Pons (tissue), 1 donor: ENCODE results near the gene RTP5.
"Not testable (repeated sequence)": the region's sequence is repeated elsewhere in the genome, so short reads cannot be mapped to it uniquely, and the experiment has no call there.

ENCODE experiments used
- DNase-seq: peaks from one replicate; pipeline ENCODE4 v3.0.0-alpha.2; 2016; ENCODE audit warnings: low spot score

RTP5 gene

DNA sequence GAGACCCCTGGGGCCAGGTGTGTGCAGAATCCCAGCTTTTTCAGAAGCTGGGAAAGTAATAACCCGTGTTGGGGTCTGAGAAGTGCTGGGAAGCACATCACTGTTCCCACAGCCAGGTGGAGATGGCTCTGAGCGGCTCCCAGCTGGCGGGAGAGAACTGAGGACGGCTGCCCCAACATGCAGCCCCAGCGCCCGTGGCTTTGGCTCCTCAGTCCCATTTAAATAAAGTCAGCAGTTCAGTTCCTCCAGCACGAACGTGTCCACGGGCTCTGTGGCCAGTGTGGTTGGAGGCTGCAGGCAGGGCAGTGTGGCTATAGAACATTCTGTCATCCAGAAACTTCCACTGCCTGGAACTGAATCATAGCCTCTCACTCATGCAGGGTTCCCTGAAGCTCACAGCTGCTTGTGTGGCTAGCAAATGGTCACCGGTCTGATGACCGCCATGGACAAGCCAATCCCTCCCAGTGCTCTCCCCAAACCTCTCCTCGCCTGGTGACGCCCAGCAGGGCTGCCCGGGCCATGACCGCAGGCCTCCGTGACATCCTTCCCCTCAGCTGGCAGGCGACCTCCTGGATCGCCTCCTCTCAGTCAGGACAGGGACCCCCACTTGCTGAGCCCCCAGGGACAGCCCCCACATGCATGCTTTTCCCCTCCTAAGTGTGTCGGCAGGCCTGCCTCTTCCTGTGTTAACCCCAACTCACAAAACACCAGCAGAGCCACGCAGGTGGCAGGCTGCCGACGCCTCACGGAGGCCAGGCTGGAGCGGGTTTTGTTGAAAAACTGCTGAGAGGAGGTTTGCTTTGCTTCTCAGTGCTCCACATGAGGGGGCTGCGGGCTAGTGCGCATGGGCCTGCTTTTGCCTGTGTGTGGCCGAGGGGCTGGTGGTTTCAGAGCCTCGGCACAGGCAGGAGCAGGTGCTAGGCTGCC lies 1.3 kb downstream of the RTP5 start:
- DNase-seq: no peak

- no peak for DNase-seq
These were observed 2.2 kb downstream of the RTP5 start for GRCh38 chr2:241871538-241872312.

DNA sequence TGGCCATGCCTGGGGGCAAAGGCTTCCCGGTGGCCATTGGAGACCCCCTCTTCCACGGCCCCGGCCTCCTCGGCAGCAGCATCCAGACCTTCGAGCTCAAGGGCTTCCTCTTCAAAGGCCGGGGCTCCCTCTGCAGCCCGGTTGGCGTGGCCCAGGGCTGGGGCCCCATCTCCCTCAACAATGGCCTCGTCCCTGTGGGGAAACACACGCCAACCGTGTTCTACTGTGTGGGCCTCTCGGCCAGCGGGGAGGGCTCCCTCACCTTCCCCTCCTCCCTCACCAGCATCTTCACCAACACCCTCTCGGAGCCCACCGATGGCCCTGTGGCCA lies 2.7 kb downstream of the RTP5 start:
- no peak for DNase-seq

GRCh38 chr2:241873081-241873802 lies 3.7 kb downstream of the RTP5 start:
- no peak for DNase-seq

DNA sequence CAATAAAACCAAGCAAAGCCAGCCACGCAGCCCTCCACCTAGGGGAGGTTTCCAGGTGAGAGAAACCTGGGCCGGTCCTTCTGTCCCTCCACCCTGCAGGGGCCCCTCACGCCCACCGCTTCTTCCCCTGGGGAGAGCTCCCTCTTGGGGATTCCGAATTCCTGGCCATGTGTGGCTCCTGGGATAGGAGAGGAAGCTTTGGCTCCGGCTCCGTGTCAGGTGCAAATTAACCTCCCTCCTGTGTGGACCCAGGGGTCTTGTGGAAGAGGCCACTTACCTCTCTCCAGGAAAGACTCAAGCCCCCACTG lies 4.2 kb downstream of the RTP5 start:
- DNase-seq: no peak

- DNase-seq: no peak
These were observed 4.9 kb downstream of the RTP5 start for GRCh38 chr2:241874277-241874925.

DNA sequence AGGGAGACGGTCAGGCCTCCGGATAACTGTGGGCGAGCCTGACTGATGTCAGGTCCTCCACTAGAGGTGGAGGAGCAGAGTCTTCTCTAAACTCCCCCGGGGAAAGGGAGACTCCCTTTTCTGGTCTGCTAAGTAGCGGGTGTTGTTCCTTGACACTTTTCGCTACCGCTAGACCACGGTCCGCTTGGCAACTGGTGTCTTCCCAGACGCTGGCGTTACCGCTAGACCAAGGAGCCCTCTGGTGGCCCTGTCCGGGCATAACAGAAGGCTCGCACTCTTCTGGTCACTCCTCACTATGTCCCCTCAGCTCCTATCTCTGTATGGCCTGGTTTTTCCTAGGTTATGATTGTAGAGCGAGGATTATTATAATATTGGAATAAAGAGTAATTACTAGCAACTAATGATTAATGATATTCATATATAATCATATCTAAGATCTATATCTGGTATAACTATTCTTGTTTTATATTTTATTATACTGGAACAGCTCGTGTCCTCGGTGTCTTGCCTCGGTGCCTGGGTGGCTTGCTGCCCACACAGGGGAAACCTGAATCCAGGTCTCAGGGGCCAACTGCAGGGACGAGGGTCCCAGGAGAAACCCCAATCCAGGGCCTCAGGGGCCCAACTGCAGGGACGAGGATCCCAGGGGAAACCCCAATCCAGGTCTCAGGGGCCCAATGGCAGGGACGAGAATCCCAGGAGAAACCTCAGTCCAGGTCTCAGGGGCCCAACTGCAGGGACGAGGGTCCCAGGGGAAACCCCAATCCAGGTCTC lies 6.4 kb downstream of the RTP5 start:
- not testable (repeated sequence) for DNase-seq

- no peak for DNase-seq
These were observed 7.1 kb downstream of the RTP5 start for GRCh38 chr2:241876528-241877196.

GRCh38 chr2:241877197-241877685 lies 7.7 kb downstream of the RTP5 start:
- DNase-seq: no peak

DNA sequence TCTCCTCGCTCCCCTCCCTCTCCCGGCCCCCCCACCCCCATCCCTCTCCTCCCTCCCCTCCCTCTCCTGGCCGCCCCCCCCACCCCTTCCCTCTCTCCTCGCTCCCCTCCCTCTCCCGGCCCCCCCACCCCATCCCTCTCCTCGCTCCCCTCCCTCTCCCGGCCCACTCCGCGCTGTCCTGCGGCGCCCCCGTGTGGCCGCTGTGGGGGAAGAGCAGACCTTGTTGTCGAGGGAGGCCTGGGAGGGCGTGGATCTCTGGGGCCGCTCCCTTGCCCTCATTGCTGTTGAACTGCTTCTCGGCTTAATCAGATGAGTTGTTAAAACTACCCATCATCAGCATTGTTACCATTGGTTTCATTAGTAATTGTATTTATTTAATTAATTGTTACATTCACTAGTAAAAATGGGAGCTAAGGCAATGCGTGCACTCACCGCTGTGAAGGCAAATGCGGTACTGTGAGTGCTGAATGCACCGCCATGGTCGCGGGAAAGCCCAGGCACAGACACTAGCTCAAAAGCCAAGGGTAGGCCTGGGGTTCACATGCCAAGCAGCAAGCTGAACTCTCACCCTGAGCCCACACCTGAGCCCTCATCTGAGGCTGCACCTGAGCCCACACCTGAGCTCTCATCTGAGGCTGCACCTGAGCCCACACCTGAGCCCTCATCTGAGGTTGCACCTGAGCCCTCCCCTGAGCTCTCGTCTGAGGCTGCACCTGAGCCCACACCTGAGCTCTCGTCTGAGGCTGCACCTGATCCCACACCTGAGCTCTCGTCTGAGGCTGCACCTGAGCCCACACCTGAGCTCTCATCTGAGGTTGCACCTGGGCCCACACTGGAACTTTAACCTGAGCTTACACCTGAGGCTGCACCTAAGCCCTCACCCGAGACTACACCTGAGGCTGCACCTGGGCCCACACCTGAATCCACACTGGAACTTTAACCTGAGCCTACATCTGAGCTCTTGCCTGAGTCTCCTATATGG lies 8.8 kb downstream of the RTP5 start:
- DNase-seq: peak; percentile 74

GRCh38 chr2:241879326-241879725 lies 9.8 kb downstream of the RTP5 start:
- no peak for DNase-seq

- DNase-seq: no peak
These were observed 11.0 kb downstream of the RTP5 start for GRCh38 chr2:241880311-241881073.

DNA sequence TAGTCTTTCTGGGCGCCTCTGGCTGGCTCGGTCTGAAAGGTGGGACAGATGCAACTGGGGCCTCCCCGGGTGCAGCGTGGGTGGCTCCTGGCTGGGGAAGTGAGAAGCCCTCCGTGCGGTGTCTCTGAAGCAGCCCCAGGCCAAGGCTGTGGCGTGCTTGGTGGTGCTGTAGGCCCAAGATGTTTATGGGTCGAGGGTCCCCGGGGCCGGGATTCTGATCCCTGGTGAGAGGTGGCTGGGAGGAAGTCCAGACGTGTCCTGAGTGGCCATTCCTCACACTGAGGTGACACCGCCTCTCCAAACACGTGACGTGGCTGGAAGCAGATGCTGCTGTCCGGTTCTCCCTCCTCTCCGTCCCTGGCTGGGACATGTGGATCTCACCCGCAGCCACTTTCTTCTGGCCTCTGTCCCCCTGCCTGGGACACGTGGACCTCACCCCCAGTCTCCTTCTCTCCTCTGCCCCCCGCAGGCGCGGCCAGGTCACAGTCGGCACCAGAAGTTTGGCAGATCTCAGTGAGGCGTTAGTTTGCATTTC lies 12.6 kb downstream of the RTP5 start:
- DNase-seq: peak; percentile 30

- no peak for DNase-seq
These were observed 15.4 kb downstream of the RTP5 start for GRCh38 chr2:241884951-241885290.

- DNase-seq: no peak
These were observed 15.9 kb downstream of the RTP5 start for GRCh38 chr2:241885291-241885945.

DNA sequence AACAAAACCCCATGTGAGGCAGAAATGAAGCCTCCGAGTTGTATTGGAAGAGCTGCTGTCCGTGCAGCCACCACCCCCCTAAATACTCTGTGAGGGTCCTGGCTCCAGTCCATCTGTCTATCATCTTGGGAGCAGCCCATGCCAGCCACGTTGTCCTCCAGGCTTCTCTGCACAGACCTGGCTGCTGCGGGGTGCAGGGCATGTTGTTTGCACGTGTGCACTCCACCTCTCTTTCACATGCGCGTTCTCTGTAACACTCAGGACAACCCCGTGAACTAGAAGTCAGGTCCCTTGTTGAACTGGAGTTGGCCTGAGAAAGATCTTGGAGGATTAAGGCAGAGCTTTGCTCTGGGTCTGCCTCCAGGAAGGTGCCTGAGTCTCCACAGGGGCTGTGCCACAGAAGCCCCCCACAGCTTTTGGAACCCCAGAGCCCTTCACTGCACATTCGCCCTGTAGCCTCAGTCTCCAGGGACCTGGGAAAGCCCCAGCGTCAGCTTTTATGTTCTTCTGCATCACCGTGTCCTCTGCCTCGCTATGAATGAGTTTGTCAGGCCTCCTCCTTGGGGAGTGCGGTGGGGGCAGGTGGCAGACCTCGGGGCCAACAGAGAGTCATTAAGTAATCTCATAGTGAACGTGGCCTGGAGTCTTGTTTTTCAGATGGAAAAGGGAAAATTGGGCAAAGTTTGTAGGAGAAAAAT lies 16.6 kb downstream of the RTP5 start:
- DNase-seq: no peak

- DNase-seq: no peak
These were observed 17.4 kb downstream of the RTP5 start for GRCh38 chr2:241886840-241887447.
